Epithelial cell of umbilical artery (primary cell): ENCODE data around the gene DMRTB1. TPM values are rescaled to one million over a fixed set of nuclear protein-coding genes. Genes with fewer than 3 reads are reported as not detected.

Experiments used
- total RNA-seq: library from RNA; depleted of rRNA; stranded (reverse); fragments of >200 nt; gene quantifications from 2 replicates; pipeline ENCODE4 v1.2.3, GENCODE V29; 2014

DMRTB1 gene
- not detected in 2 replicates for total RNA-seq

GRCh38 chr1:53459321-53460175 lies at the start of gene DMRTB1:
Gene DMRTB1, plus strand, starts transcription at chr1:53459399. Its CDS starts 55 bp downstream, at chr1:53459454.

Other genes starting within 250 kb of the DMRTB1 start
- 44.2 and 63.5 TPM in 2 replicates for gene CZIB, start 238.8 kb upstream of the DMRTB1 start, total RNA-seq
- 53.9 and 66.7 TPM in 2 replicates for gene MAGOH, start 220.9 kb upstream of the DMRTB1 start, total RNA-seq
- 33.1 and 40.6 TPM in 2 replicates for gene LRP8, start 131.3 kb upstream of the DMRTB1 start, total RNA-seq